Measurements from ENCODE around the gene HSBP1. TPM values are rescaled to one million over a fixed set of nuclear protein-coding genes. Genes with fewer than 3 reads are reported as not detected.

The HSBP1 gene
- total and polyA plus RNA-seq, 2 of the 4 experiments (the other 2 are of a cell fraction) = 8.8 to 65.2 TPM

- H3K56ac ChIP-seq (ENCODE audit: extremely low read depth, insufficient read depth, low read length) = no peak overlapping the region
- H2BK120ac ChIP-seq (ENCODE audit: low read depth, low read length) = no peak overlapping the region
- DNase-seq = no peak
- H3K18ac ChIP-seq (ENCODE audit: low read depth, low read length) = no peak overlapping the region
- H3K9me1 ChIP-seq (ENCODE audit: insufficient read depth, low read length) = no peaks in the 10 kb centered on the region
- H3K14ac ChIP-seq (replicated peaks; ENCODE audit: low read depth, low read length) = no peak overlapping the region
- no peak overlapping the region for H2BK5ac ChIP-seq (ENCODE audit: low read depth, low read length, poor library complexity, severe bottlenecking)
- peaks cover 2% of the 10 kb centered on the region for H3K4me1 ChIP-seq (ENCODE audit: control insufficient read depth, insufficient read depth, low read length)
- H3K9me3 ChIP-seq (ENCODE audit: control insufficient read depth, insufficient read depth, low read length) = no peaks in the 10 kb centered on the region
- no peak overlapping the region for H3K4me2 ChIP-seq (ENCODE audit: low read depth, low read length)
- no peak for TF ChIP-seq NFE2L2 (IDR thresholded peaks at IDR 0.05; ENCODE audit: low read depth, low read length)
- no peak for TF ChIP-seq CEBPB (IDR thresholded peaks at IDR 0.05; ENCODE audit: low read depth, low read length)
- TF ChIP-seq RFX5 (IDR thresholded peaks at IDR 0.05; ENCODE audit: low read depth, low read length) = no peak
- no peak for TF ChIP-seq SMC3 (IDR thresholded peaks at IDR 0.05; ENCODE audit: low read depth, low read length)
- TF ChIP-seq MXI1 (IDR thresholded peaks at IDR 0.05; ENCODE audit: borderline replicate concordance, low read depth, low read length) = no peak
- no peak for TF ChIP-seq RAD21 (IDR thresholded peaks at IDR 0.05; ENCODE audit: low read length)
- TF ChIP-seq MAFK (IDR thresholded peaks at IDR 0.05; ENCODE audit: low read depth, low read length) = no peak
- no peak for TF ChIP-seq RCOR1 (IDR thresholded peaks at IDR 0.05; ENCODE audit: insufficient replicate concordance, low read length)
- TF ChIP-seq FOS (IDR thresholded peaks at IDR 0.05; ENCODE audit: low read depth, low read length) = no peak
- TF ChIP-seq CHD1 (IDR thresholded peaks at IDR 0.05; ENCODE audit: low read depth, low read length) = no peak
- no peak overlapping the region for H2BK15ac ChIP-seq (ENCODE audit: low read depth, low read length)
- H3K4me3 ChIP-seq (ENCODE audit: insufficient read depth, low read depth, low read length) = no peak overlapping the region
- no peak overlapping the region for H2AFZ ChIP-seq (replicated peaks; ENCODE audit: low read length, poor library complexity)
- no peak overlapping the region for H2AK9ac ChIP-seq (replicated peaks; ENCODE audit: low read depth, low read length, poor library complexity)
- H3K4ac ChIP-seq (ENCODE audit: low read depth, low read length) = no peak overlapping the region
- intact Hi-C loops (cut with micrococcal nuclease) (no loop called here), dilution Hi-C loops (cut with HindIII; ENCODE audit: low sequenced_read_pairs, unreplicated experiment) (no loop called here), in situ Hi-C loops (cut with MboI; ENCODE audit: low sequenced_read_pairs) (no loop called here)
- H3K36me3 ChIP-seq (ENCODE audit: control insufficient read depth, insufficient read depth, low read length) = no peaks in the 10 kb centered on the region
- no peak overlapping the region for H4K5ac ChIP-seq (ENCODE audit: low read depth, low read length)
- no TSS peak for BruUV-seq (replicated peaks)
- no peak overlapping the region for H3K9ac ChIP-seq (ENCODE audit: low read depth, low read length)
- no peak overlapping the region for H4K91ac ChIP-seq (ENCODE audit: insufficient read depth, low read depth, low read length)
- peaks cover 10% of the 10 kb centered on the region for H3K27me3 ChIP-seq (ENCODE audit: control insufficient read depth, insufficient read depth, low read length)
- ChIA-PET CTCF (no interaction called here), POLR2A (ENCODE audit: unreplicated experiment) (no interaction called here)
- no peaks in the 10 kb centered on the region for H3K79me1 ChIP-seq (ENCODE audit: low read depth in 1 of 2, low read length in 2 of 2)
- 40% methylated on average over 1 of the region's 4 CpGs; no CpG with 5 or more reads in 1 of the 2 experiments for WGBS, 2 experiments (ENCODE audit: extremely low coverage in 2 of 2, insufficient read length in 1 of 2)
- no peak overlapping the region for H3K27ac ChIP-seq (ENCODE audit: insufficient read depth, low read length)
- H2AK5ac ChIP-seq (ENCODE audit: low read depth, low read length) = no peak overlapping the region
- no peaks in the 10 kb centered on the region for H4K20me1 ChIP-seq (ENCODE audit: insufficient read depth, low read length)
- no peak overlapping the region for H4K8ac ChIP-seq (ENCODE audit: low read depth in 2 of 2, low read length in 2 of 2)
- no peak overlapping the region for H2BK20ac ChIP-seq (ENCODE audit: low read depth, low read length)
- no peak for ATAC-seq (ENCODE audit: low read depth)
- H3K23ac ChIP-seq (ENCODE audit: low read depth, low read length) = no peak overlapping the region
Measured at GRCh38 chr16:83840060-83840617, 32.4 kb downstream of the HSBP1 start.
